NCI-H2171 (cell line): ENCODE data around the gene IKBKG.
"Not testable (repeated sequence)": the region's sequence is repeated elsewhere in the genome, so short reads cannot be mapped to it uniquely, and the experiment has no call there.

ENCODE experiments used
- DNase-seq: peaks from one replicate; lab custom pipeline; 2025; lab: John Stamatoyannopoulos, UW

The IKBKG gene

DNA sequence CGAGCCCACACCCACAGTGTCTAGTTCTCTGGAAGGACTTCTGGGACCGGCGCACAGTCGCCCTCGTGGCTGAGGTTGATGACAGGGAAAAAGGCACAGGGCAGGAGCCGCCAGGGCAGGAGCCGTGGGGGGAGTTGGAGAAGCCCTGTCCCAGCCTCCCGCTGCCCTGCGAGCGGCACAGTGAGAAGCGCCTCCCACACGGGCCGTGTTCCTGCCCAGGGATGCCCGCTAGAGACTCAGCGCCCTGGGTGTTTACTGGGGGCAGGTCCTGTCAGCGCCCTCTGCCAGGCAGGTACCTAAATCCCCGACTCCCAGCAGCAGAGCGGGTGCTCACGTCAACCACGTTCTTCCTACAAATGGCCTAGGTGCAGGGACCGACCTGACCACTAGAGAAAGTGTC, 11.5 kb downstream of the IKBKG start:
- DNase-seq, result not testable (repeated sequence)

DNA sequence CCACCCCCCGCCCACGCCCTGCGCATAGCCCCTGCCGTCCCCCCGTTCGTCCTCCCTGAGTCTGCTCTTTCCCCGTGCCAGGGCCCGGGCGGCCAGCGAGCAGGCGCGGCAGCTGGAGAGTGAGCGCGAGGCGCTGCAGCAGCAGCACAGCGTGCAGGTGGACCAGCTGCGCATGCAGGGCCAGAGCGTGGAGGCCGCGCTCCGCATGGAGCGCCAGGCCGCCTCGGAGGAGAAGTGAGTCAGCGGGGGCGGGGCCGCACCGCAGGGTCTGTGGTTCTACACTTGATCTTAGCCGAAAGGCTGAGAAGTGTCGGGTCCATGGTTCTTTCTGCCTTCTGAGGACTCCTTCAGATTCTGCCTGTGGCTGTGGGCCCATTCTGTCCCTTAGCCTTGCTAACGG, 12.9 kb downstream of the IKBKG start:
- DNase-seq, result not testable (repeated sequence)

DNA sequence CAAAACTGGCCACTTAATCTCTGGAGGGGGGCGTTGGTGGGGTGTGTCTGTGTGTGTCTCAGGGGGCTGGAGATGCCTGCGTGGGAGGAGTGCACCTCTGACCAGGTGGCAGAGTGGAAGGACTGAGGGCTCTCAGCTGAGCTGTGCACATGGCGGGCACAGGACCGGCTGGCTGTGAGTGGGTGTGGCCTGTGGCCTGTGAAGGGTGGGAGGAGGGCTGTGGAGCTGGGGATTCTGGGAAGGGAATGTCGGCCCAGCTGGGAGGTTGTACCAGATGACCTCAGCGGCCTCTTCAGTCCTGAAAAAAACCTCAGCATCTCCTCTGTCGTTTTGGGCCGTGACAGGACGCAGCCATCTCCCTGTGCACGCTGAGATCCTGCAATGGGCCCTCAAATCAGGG, 14.9 kb downstream of the IKBKG start:
- not testable (repeated sequence) for DNase-seq

DNA sequence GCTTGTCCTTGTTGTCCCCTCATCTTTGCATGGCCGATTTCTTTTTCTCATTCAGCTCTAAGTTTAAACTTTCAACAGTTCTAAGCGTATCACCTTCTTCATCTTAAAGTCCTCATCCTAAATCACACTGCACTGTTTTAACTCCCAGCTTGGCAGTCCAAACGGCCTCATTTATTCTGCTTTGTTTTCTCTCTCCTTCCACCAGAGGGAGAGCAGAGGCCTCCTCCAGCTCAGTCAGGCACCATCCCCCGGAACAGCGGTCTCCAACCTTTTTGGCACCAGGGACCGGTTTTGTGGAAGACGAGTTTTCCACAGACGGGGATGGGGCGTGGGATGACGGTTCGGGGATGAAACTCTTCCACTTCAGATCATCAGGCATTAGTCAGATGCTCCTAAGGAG, 22.9 kb downstream of the IKBKG start:
- DNase-seq, result not testable (repeated sequence)

DNA sequence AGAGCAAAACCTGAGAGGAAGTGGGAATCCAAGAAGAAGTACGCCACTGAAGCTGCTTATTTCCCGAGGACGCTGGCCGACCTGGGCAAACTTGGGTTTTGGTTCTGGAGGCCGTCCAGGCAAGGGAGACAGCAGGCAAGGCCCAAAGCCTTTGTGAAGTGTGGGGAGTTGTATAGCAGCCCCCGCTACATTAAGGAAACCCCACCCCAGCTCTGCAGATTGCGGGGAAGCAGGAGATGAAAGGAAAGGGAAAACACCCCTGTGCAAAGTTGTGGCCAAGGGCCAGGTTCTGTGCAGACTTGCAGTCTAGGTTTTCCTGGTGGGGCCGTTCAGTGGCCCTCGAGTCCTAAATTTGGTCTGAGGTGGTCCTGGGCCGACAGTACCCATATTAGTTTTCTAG, 25.6 kb downstream of the IKBKG start:
- DNase-seq, result not testable (repeated sequence)

DNA sequence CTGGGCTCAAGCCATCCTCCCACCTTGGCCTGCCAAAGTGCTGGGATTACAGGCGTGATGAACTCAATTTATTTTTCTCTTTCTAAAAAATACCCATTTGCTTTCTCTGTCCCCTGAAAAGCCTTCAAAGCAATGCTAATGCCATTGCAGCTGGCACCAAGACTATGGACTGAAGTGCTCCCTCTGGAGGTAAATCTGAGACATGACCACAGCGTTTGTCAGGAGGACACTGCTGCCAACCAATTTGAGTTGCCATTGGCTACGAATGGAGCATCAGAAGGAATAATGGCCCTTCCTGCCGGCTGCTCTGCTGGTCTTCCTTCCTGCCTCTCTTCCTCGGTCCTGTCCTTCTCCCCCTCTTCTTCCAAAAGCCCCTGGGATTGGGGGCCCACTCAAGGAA, 27.7 kb downstream of the IKBKG start:
- not testable (repeated sequence) for DNase-seq

DNA sequence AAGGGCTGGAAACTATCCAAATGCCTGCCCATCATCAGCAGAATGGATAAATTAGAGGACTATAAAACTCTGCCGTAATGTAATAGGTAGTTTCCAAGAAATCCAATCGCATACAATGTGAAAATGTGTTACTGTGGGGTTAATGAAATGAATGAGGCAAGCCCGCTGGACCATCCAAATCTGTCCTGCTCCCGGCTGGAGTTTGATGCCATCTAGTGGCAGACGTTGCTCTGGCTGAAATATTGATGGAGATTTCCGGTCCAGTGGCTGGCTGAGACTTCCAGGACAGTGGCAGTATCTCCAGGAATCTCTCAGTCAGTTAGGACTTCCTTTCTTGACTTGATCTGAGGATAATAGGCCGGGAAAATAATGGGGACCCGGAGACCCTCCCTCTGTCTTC, 35.6 kb downstream of the IKBKG start:
- not testable (repeated sequence) for DNase-seq

DNA sequence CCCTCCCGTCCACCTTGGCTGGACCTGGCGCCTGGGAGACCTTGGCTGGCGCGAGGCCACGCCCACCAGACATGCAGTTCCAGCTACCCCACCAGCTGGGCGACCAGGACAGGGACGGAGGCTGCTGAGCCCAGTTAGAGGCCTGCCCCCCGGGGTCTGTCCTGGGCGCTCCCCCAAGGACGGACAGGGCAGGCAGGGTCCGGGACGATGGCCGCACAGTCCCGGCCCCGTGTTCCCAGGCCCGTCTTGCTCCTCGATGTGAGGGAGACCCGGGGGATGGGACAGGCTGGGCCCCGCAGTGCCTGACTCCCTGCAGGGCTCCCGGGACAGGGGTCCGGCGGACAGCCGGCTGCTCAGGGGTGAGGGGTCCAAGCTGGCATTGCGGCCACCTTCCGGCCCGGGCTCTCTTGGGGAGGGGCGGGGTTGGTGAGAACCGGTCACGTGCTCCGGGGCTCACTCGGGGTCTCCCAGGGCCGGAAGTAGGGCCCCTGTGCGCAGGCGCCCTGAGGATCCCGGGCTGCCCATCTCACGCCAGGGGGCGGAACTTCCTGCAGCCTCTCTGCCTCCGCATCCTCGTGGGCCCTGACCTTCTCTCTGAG, 37.3 kb downstream of the IKBKG start, which contains the start of gene CTAG1A:
Gene CTAG1A, plus strand, starts transcription at position 549 of the 599 bp plus-strand sequence. CDS start 74 bp downstream, outside the sequence.
- not testable (repeated sequence) for DNase-seq

DNA sequence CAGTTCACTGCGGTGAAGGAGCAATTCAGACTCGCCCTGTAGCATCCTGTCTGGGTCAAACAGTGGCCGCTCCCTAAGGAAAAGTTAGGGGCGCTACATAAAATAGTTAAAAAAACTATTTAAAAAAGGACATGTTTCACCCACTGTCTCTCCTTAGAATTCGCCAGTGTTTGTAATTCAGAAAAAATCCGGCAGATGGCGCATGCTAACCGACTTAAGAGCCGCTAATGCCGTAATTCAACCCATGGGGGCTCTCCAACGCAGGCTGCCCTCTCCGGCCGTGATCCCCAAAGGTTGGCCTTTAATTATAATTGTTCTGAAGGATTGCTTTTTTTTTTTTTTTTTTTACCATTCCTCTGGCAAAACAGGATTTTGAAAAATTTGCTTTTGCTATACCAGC, 43.0 kb downstream of the IKBKG start:
- DNase-seq, result not testable (repeated sequence)

DNA sequence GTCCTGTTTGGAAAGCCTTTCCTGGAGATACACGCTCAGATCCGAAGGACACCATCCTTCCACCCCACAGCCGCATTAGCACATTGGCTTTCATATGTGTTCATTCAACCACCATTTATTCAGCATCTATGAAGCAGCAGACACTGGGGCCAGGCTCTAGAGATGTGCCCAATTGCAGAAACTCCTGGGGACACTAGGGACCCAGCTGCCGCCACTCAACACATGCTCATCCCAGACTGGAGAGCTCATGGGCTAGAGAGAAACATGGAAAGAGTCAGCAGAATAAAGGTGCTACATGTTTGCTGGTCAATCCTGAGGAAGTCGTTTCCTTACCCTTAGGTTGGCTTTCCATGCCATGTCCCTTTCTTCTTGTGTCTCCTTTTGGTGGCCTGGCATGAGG, 45.1 kb downstream of the IKBKG start:
- DNase-seq, result no peak

DNA sequence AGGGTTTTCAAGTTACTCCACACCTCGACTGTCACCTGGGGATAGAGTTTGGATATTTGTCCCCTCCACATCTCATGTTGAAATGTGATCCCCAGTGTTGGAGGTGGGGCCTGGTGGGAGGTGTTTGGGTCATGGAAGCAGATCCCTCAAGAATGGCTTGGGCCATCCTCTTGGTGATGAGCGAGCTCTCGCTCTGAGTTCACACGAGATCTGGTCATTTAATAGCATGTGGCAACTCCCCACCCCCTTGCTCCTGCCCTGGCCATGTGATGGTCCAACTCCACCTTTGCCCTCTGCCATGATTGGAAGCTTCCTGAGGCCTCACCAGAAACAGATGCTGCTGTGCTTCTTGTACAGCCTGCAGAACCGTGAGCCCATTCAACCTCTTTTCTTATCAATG, 45.8 kb downstream of the IKBKG start:
- DNase-seq, result no peak

DNA sequence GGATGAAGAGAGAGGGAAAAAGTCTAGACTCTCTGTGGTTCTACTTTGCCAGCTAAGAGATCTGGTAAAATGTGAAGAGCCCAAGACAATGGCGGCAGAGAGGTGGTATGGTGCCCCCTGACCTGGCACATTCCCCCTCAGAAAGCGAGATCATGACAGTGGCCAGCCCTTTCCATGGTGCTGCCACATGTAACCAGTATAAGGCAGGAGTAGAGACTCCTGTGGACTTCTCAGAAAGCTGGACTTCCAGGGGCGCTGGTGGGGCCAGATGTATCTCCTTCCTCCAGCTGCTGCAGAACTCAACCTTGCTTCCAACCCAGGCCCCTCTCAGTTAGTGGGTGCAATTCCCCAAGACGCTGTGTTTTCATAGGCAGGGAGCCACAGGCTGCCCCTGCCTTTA, 47.1 kb downstream of the IKBKG start:
- no peak for DNase-seq

DNA sequence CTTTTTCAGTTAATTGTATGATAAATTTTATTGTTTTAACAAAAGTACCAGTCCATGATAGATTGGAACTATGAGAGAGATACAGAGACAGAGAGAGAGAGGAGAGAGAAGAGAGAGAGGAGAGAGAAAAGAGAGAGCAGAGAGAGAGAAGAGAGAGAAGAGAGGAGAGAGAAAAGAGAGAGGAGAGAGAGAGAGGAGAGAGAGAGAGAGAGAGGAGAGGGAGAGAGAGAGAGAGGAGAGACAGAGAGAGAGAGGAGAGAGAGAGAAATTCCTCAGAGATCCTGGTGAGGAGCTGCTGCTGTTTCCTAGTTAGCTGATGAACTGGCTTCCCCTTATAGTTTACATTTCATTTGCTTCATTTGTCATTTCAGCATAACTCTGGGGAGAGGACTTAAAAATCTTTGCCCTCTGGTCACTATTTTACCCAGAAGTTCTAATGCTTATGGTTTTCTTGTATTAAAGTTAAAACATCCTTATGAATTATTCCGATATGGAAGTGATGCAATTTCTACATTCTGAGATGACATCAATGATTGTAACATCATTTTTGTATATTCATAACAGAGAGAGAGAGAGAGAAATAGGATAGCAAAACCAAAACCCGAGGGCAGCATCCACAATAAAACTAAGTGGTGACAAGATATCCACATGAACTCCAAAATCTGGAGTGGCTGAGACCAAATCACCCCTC, 48.3 kb downstream of the IKBKG start:
- no peak for DNase-seq

DNA sequence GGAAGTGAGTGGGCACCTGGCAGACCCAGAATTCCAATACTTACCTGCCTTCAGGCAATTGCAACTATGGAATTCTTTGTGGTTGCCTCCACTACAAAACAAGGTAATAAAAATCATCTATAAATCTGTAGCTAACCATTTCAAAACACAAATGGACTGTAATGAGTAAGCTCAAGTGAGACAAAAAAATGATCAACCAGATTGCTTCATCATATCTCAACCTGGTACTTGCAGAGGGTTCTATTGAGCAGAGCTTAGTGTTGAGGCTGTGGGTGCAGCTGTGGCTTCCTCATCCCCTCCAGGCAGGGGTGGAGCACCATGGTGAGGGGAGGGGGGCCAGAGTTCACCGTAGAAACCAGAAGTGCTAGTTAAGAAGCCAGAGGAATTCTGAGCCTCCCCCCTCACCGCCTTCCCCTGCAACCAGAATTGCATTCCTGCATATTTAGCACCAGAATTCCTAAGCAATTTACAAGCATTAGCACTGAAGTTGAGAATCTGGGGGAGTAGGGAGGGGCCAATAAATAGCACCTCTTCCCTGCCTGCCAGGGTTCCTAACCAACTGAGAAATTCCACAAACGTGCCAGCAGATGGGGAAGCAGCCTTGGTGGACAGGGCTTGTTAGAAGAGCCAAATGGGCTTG, 49.0 kb downstream of the IKBKG start:
- DNase-seq, result no peak

DNA sequence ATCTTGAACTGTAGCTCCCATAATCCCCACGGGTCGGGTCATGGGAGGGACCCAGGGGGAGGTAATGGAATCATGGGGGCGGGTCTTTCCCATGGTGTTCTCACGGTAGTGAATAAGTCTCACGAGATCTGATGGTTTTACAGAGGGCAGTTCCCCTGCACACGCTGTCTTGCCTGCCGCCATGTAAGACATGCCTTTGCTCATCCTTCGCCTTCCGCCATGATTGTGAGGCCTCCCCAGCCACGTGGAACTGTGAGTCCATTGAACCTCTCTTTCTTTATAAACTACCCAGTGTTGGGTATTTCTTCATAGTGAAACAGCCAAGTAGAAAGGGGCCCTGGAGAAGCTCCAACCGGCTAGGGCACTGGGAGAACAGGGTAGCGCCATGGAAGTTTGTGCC, 49.8 kb downstream of the IKBKG start:
- DNase-seq, result no peak

DNA sequence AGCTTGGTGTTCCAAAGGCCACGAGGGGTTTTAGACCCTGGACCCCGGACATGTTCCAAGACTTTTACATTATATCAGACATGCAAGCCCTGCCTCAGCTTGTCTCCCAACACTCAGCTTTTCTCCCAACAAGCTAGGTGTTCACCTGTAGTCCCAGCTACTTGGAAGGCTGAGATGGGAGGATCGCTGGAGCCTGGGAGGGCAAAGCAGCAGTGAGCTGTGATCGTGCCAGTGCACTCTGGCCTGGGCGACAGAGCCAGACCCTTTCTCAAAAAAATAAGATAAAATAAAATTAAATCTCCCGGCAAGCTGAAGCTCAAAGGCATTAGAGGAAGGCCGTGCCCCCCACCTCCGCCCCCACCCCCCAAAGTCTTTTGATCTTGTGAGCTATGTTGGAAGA, 51.2 kb downstream of the IKBKG start:
- no peak for DNase-seq

DNA sequence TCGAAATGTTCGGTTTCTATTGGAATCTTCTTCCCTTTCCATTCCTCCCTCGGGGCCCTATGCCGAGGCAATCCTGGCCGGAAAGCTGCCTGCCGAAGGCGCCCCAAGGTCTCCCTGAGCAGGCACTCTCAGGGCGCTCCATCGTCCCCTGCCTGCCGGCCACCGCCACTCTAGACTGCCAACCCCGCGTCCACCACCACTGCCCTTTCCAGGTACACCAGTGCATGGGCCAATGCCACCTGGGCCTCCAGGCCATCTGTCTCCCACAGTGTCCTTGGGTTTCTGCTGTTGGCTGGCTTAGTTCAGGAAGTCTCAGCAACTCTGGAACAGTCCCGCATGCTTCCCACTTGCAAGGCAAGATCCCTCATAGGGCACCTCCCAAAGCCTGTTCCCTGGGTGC, 52.1 kb downstream of the IKBKG start:
- DNase-seq, result no peak

DNA sequence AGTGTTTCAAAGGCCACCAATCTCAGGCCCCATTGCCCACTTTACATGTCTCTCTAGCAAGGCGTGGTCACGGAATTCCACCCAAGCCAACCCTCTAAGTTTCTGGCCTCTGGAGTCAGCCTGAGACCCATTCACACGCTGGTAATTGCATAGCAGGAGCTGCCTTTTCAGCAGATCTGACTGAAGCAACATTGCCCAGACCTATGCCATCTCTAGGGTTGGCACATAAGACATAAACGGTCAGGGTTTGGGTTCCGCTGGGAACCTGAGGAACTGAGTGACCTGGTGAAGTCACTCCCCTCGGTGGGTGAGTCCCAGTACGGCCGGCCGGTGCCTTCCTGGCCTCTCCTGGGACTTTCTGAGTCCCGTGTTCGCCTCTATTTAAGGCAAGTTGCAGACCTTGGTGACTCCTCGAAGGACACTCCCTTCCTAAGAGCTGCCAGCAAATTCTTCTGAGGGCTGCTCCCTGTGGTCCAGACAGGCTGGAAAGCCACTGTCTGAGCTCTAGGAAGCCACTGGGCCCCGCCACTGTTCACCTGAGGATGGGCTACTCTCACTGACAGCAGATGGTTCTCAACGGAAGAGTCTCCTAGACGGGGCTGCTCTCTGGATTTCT, 53.4 kb downstream of the IKBKG start:
- DNase-seq, result no peak

DNA sequence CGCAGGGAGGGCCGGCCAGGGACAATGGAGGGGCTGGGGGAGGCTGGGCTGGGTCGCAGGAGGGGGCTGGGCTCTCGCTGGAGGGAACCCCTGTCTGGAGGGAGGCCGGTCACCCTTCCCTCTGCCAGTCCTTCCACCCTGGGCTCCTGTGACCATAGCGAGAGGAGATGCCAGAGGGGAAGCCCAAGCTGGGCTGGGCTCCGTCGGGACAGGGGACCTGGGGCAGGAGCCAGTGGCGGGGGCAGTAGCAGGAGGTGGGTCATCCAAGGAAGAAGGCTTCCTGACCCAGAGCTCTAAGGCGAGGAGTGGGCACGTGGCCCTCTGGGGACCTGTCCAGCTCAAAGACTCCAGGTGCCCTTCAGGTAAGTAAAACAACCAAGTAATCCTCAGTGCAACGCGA, 54.8 kb downstream of the IKBKG start:
- no peak for DNase-seq

DNA sequence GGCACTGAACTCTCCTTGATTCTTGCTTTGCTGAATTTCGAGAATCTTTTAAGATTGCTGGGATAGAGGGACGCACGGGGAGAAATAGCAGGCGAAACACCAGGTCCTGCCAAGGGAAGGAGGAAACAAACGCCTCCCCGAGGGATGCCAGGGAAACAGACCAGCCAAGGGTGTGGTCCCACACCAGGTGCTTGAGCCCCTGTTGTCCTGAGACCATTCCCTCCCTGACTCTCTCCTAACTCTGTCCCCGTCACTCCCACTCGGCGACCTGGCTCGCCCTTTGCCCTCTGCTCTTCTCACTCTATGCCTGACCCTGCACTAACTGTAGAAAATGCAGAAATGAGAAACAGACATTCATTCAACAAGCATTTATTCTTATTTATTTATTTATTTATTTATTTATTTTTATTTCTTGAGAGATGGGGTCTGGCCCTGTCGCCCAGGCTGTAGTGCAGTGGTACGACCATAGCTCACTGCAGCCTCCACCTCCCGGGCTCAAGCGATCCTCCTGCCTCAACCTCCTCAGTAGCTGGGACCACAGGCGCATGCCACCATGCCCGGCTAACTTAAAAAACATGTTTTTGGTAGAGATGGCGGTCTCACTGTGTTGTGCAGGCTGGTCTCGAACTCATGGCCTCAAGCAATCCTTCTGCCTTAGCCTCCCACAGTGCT, 55.5 kb downstream of the IKBKG start:
- DNase-seq, result no peak

DNA sequence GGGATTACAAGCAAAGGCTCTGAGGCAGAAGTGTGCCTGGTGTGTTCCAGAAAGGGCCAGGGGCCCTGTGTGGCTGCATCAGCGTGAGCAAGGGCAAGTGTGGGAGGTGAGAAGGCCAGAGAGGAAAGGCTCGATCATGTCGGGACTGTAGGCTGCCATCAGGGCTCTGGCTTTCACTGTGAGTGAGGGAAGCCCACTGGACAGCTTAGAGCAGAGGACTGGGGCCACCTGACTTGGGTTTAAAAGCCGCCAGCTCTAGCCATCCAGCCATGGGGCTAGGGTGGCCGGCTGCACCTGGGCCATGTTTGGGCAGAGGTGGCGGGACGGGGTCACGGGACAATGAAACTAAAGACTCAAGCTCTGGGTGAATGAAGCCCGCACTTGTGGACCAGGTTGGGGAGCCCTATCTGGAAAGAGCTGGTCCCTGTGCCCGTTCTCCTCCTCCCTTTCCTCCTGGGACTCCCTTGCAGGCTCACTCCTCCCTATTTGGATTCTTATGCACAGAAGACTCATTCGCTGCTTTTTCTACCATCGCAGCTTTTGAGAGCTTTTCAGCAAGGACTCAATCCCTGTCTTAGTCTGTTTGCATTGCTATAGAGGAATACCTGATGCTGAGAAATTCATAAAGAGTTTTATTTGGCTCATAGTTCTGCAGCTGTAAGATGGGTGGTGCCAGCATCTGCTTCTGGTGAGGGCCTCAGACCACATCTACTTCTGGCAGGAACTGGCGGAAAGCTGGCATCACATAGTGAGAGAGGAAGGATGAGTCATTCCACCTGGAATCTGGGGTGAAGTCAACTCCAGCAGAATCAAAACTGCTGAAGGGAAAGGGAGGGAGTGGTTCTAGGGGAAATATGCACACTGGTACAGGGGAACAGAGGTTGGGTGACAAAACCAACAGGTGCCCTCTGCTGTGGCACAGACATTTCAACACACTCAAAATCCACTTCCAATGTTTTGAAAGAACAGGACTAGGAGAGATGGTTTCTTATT, 56.3 kb downstream of the IKBKG start:
- no peak for DNase-seq
